ENCODE data around the gene MED12L. TPM values are rescaled to one million over a fixed set of nuclear protein-coding genes. Genes with fewer than 3 reads are reported as not detected.

MED12L gene
- total and polyA plus RNA-seq, 2 donors (not counting 1 experiment from before 2014, with no cell fraction given) = 0.94 to 4.3 TPM

DNA sequence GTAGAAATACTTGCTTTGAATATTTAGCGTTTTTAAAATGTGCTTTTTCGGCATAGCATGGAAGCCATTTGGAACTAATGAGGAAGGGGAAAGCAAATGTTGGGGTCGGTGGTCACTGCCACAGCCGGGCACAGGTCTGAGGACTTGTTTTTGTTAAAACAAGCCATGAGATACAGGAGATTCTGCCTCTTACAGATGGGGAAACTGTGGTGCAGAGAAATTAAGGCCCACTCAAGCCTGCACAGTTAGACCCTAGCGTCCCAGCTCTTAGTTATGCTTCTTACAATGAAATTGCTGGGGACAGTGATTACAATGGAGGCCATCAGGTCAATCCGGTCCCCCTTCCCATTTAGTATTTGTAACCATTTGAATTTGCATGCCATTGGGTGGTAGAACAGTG lies 120.0 kb downstream of the MED12L start:
- TF ChIP-seq, protein P1, sequence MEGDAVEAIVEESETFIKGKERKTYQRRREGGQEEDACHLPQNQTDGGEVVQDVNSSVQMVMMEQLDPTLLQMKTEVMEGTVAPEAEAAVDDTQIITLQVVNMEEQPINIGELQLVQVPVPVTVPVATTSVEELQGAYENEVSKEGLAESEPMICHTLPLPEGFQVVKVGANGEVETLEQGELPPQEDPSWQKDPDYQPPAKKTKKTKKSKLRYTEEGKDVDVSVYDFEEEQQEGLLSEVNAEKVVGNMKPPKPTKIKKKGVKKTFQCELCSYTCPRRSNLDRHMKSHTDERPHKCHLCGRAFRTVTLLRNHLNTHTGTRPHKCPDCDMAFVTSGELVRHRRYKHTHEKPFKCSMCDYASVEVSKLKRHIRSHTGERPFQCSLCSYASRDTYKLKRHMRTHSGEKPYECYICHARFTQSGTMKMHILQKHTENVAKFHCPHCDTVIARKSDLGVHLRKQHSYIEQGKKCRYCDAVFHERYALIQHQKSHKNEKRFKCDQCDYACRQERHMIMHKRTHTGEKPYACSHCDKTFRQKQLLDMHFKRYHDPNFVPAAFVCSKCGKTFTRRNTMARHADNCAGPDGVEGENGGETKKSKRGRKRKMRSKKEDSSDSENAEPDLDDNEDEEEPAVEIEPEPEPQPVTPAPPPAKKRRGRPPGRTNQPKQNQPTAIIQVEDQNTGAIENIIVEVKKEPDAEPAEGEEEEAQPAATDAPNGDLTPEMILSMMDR (conservative IDR thresholded peaks at IDR 0.05 in 1 of 2, IDR thresholded peaks at IDR 0.05 in 1 of 2; ENCODE audit: low read depth in 1 of 2, low read length in 2 of 2) = no peak
- no peak for TF ChIP-seq EZH2 (IDR thresholded peaks at IDR 0.05; ENCODE audit: low read length, missing control alignments)
- Histone ChIP-seq H3K27ac (ENCODE audit: insufficient read depth, low read length) (no peak overlapping the region), H4K20me1 (ENCODE audit: control insufficient read depth, extremely low read depth, insufficient read depth, low read length) (no peaks in the 10 kb centered on the region), H3K4me3 (replicated peaks in 1 of 4; ENCODE audit: control extremely low read depth in 1 of 4, insufficient read depth in 1 of 4, low read depth in 3 of 4, low read length in 4 of 4) (no peak overlapping the region), H3K4me1 (ENCODE audit: control insufficient read depth, extremely low read depth, insufficient read depth, low read length) (no peaks in the 10 kb centered on the region), H3K9ac (ENCODE audit: insufficient read depth, low read length) (no peak overlapping the region), H3K79me2 (ENCODE audit: control insufficient read depth, insufficient read depth, low read length) (no peaks in the 10 kb centered on the region), H3K4me2 (ENCODE audit: extremely low read depth, insufficient read depth, low read length) (no peak overlapping the region), H3K36me3 (ENCODE audit: control insufficient read depth, insufficient read depth, low read length) (no peaks in the 10 kb centered on the region), H2AFZ (ENCODE audit: low read length) (no peak overlapping the region), H3K9me3 (ENCODE audit: control insufficient read depth, insufficient read depth, low read depth, low read length) (no peaks in the 10 kb centered on the region), H3K27me3 (ENCODE audit: control insufficient read depth, insufficient read depth, low read length) (no peaks in the 10 kb centered on the region)
- DNase-seq (ENCODE audit: low read depth in 2 of 2) = no peak

DNA sequence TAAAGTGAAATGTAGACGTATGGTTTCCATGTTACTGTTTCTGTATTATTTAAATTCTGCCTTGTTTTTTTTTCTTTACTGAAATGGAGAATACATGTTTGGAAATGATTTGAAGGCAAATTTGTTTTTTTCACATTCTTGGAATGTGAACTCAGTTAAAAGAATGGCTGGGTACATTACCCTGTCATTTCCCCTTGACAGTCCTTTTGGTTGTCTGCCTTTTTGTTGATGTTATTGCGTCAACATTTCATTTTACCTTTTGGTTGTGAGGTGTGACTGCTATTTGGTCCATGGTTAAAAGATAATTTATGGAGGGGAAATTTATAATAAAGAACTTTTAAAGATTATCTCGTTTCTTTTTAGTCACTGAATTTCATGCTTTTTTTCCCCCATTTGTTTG lies 120.7 kb downstream of the MED12L start:
- Histone ChIP-seq H3K4me1 (ENCODE audit: control insufficient read depth, extremely low read depth, insufficient read depth, low read length) (peaks cover 3% of the 10 kb centered on the region), H4K20me1 (ENCODE audit: control insufficient read depth, extremely low read depth, insufficient read depth, low read length) (no peaks in the 10 kb centered on the region), H3K27ac (ENCODE audit: insufficient read depth, low read length) (no peak overlapping the region), H3K9me3 (ENCODE audit: control insufficient read depth, insufficient read depth, low read depth, low read length) (no peaks in the 10 kb centered on the region), H3K4me3 (replicated peaks in 1 of 4; ENCODE audit: control extremely low read depth in 1 of 4, insufficient read depth in 1 of 4, low read depth in 3 of 4, low read length in 4 of 4) (no peak overlapping the region), H3K9ac (ENCODE audit: insufficient read depth, low read length) (no peak overlapping the region), H3K79me2 (ENCODE audit: control insufficient read depth, insufficient read depth, low read length) (no peaks in the 10 kb centered on the region), H3K36me3 (ENCODE audit: control insufficient read depth, insufficient read depth, low read length) (no peaks in the 10 kb centered on the region), H3K4me2 (ENCODE audit: extremely low read depth, insufficient read depth, low read length) (no peak overlapping the region), H3K27me3 (ENCODE audit: control insufficient read depth, insufficient read depth, low read length) (no peaks in the 10 kb centered on the region), H2AFZ (ENCODE audit: low read length) (no peak overlapping the region)
- TF ChIP-seq, protein P1 (conservative IDR thresholded peaks at IDR 0.05 in 1 of 2, IDR thresholded peaks at IDR 0.05 in 1 of 2; ENCODE audit: low read depth in 1 of 2, low read length in 2 of 2) = no peak
- TF ChIP-seq EZH2 (IDR thresholded peaks at IDR 0.05; ENCODE audit: low read length, missing control alignments) = no peak
- DNase-seq (ENCODE audit: low read depth in 2 of 2) = no peak

- H2AFZ ChIP-seq (ENCODE audit: low read length) = no peak overlapping the region
- no peaks in the 10 kb centered on the region for H3K79me2 ChIP-seq (ENCODE audit: control insufficient read depth, insufficient read depth, low read length)
- no peak for DNase-seq (ENCODE audit: low read depth in 2 of 2)
- H3K27ac ChIP-seq (ENCODE audit: insufficient read depth, low read length) = no peak overlapping the region
- H3K4me1 ChIP-seq (ENCODE audit: control insufficient read depth, extremely low read depth, insufficient read depth, low read length) = peaks cover 3% of the 10 kb centered on the region
- TF ChIP-seq, protein P1 (conservative IDR thresholded peaks at IDR 0.05 in 1 of 2, IDR thresholded peaks at IDR 0.05 in 1 of 2; ENCODE audit: low read depth in 1 of 2, low read length in 2 of 2) = no peak
- TF ChIP-seq EZH2 (IDR thresholded peaks at IDR 0.05; ENCODE audit: low read length, missing control alignments) = no peak
- H3K9ac ChIP-seq (ENCODE audit: insufficient read depth, low read length) = no peak overlapping the region
- H3K4me2 ChIP-seq (ENCODE audit: extremely low read depth, insufficient read depth, low read length) = no peak overlapping the region
- no peaks in the 10 kb centered on the region for H3K36me3 ChIP-seq (ENCODE audit: control insufficient read depth, insufficient read depth, low read length)
- H3K4me3 ChIP-seq (replicated peaks in 1 of 4; ENCODE audit: control extremely low read depth in 1 of 4, insufficient read depth in 1 of 4, low read depth in 3 of 4, low read length in 4 of 4) = no peak overlapping the region
- no peaks in the 10 kb centered on the region for H3K9me3 ChIP-seq (ENCODE audit: control insufficient read depth, insufficient read depth, low read depth, low read length)
- no peaks in the 10 kb centered on the region for H4K20me1 ChIP-seq (ENCODE audit: control insufficient read depth, extremely low read depth, insufficient read depth, low read length)
- H3K27me3 ChIP-seq (ENCODE audit: control insufficient read depth, insufficient read depth, low read length) = no peaks in the 10 kb centered on the region
Observed at GRCh38 chr3:151209654-151210053, 124.2 kb downstream of the MED12L start.

Data from fibroblast of lung (primary cell).